Measurements from ENCODE around the gene PACRG. TPM values are rescaled to one million over a fixed set of nuclear protein-coding genes. Genes with fewer than 3 reads are reported as not detected.
A peak's percentile ranks its signal among the peaks of the same experiment; 100 is the strongest.

PACRG gene
- total and polyA plus RNA-seq, 2 of the 4 experiments (the other 2 are of a cell fraction): not detected

DNA sequence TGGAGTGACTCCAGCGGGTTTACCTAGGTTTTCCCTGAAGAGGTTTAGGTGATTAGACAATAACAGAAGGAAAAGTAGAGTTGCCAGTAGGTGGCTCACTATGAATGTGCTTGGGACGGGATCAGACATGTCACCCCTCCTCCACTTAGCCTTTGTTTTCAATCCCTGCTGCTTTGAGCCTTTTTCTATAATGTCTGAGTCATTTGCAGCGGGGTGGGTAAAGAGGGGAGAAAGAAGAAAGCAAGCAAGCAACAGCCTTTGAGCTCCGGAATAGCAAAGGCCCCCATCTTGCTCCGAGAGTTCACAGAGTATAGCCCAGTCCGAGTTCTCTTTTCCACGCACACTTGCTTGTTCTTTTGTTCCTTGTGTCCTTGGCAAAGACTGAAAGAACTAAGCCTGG is 129.1 kb downstream of the PACRG start:
- dilution Hi-C loops (cut with HindIII; ENCODE audit: low sequenced_read_pairs, unreplicated experiment) (no loop called here), in situ Hi-C loops (cut with MboI; ENCODE audit: low sequenced_read_pairs) (no loop called here), intact Hi-C loops (cut with micrococcal nuclease) (loop anchor here (2.0 to 10.0 kb wide), 2 partner anchors 558 to 1098 kb away; partner anchors contain the start of gene QKI)
- H4K8ac ChIP-seq (ENCODE audit: low read depth in 2 of 2, low read length in 2 of 2): no peak overlapping the region
- DNase-seq (peak; percentile 60), ATAC-seq (ENCODE audit: low read depth) (peak; percentile 89)
- no peaks in the 10 kb centered on the region for H3K36me3 ChIP-seq (ENCODE audit: control insufficient read depth, insufficient read depth, low read length)
- H4K91ac ChIP-seq (ENCODE audit: insufficient read depth, low read depth, low read length): no peak overlapping the region
- H3K4me1 ChIP-seq (ENCODE audit: control insufficient read depth, insufficient read depth, low read length): no peaks in the 10 kb centered on the region
- H3K23ac ChIP-seq (ENCODE audit: low read depth, low read length): no peak overlapping the region
- H4K5ac ChIP-seq (ENCODE audit: low read depth, low read length): no peak overlapping the region; the same call in 1 of the 2 replicates
- H2BK20ac ChIP-seq (ENCODE audit: low read depth, low read length): no peak overlapping the region
- no peak overlapping the region for H3K4ac ChIP-seq (ENCODE audit: low read depth, low read length)
- no peak overlapping the region for H2BK15ac ChIP-seq (ENCODE audit: low read depth, low read length)
- no peak overlapping the region for H2BK5ac ChIP-seq (ENCODE audit: low read depth, low read length, poor library complexity, severe bottlenecking)
- no peaks in the 10 kb centered on the region for H3K27me3 ChIP-seq (ENCODE audit: control insufficient read depth, insufficient read depth, low read length)
- POLR2A ChIA-PET (ENCODE audit: unreplicated experiment): no interaction called here
- peak overlapping the region; percentile 49; the same call in 1 of the 2 replicates for H3K9ac ChIP-seq (ENCODE audit: low read depth, low read length)
- no TSS peak for BruUV-seq (replicated peaks)
- no peak overlapping the region for H3K56ac ChIP-seq (ENCODE audit: extremely low read depth, insufficient read depth, low read length)
- 17% methylated on average over 1 of the region's 7 CpGs; no CpG with 5 or more reads in 1 of the 2 experiments for WGBS, 2 experiments (ENCODE audit: extremely low coverage in 2 of 2, insufficient read length in 1 of 2)
- no peak overlapping the region for H2AK9ac ChIP-seq (replicated peaks; ENCODE audit: low read depth, low read length, poor library complexity)
- no peak overlapping the region for H2BK120ac ChIP-seq (ENCODE audit: low read depth, low read length)
- H2AFZ ChIP-seq (replicated peaks; ENCODE audit: low read length, poor library complexity): peak overlapping the region; percentile 73
- no peaks in the 10 kb centered on the region for H3K9me1 ChIP-seq (ENCODE audit: insufficient read depth, low read length)
- H2AK5ac ChIP-seq (ENCODE audit: low read depth, low read length): no peak overlapping the region
- H3K4me2 ChIP-seq (ENCODE audit: low read depth, low read length): peak overlapping the region; percentile 72
- no peak overlapping the region; the same call in 1 of the 2 replicates for H3K18ac ChIP-seq (ENCODE audit: low read depth, low read length)
- TF ChIP-seq NFE2L2 (IDR thresholded peaks at IDR 0.05; ENCODE audit: low read depth, low read length) (no peak), CEBPB (IDR thresholded peaks at IDR 0.05; ENCODE audit: low read depth, low read length) (no peak), POLR2A (IDR thresholded peaks at IDR 0.05; ENCODE audit: low read depth, low read length) (no peak), FOS (IDR thresholded peaks at IDR 0.05; ENCODE audit: low read depth, low read length) (no peak), RAD21 (IDR thresholded peaks at IDR 0.05; ENCODE audit: low read length) (peak; percentile 63), CHD1 (IDR thresholded peaks at IDR 0.05; ENCODE audit: low read depth, low read length) (no peak), RCOR1 (IDR thresholded peaks at IDR 0.05; ENCODE audit: insufficient replicate concordance, low read length) (no peak), BHLHE40 (IDR thresholded peaks at IDR 0.05; ENCODE audit: low read depth, low read length) (no peak), SMC3 (IDR thresholded peaks at IDR 0.05; ENCODE audit: low read depth, low read length) (peak; percentile 31), MAFK (IDR thresholded peaks at IDR 0.05; ENCODE audit: low read depth, low read length) (no peak), MXI1 (IDR thresholded peaks at IDR 0.05; ENCODE audit: borderline replicate concordance, low read depth, low read length) (no peak), MAZ (IDR thresholded peaks at IDR 0.05; ENCODE audit: borderline replicate concordance, low read depth, low read length) (no peak), RFX5 (IDR thresholded peaks at IDR 0.05; ENCODE audit: low read depth, low read length) (no peak)
- TF ChIP-seq, protein P1, sequence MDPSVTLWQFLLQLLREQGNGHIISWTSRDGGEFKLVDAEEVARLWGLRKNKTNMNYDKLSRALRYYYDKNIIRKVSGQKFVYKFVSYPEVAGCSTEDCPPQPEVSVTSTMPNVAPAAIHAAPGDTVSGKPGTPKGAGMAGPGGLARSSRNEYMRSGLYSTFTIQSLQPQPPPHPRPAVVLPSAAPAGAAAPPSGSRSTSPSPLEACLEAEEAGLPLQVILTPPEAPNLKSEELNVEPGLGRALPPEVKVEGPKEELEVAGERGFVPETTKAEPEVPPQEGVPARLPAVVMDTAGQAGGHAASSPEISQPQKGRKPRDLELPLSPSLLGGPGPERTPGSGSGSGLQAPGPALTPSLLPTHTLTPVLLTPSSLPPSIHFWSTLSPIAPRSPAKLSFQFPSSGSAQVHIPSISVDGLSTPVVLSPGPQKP (IDR thresholded peaks at IDR 0.05; ENCODE audit: borderline replicate concordance, low read depth, low read length): no peak
- TF ChIP-seq, protein P2, sequence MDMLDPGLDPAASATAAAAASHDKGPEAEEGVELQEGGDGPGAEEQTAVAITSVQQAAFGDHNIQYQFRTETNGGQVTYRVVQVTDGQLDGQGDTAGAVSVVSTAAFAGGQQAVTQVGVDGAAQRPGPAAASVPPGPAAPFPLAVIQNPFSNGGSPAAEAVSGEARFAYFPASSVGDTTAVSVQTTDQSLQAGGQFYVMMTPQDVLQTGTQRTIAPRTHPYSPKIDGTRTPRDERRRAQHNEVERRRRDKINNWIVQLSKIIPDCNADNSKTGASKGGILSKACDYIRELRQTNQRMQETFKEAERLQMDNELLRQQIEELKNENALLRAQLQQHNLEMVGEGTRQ (IDR thresholded peaks at IDR 0.05; ENCODE audit: low read depth, low read length): no peak
- TF ChIP-seq, protein P3, sequence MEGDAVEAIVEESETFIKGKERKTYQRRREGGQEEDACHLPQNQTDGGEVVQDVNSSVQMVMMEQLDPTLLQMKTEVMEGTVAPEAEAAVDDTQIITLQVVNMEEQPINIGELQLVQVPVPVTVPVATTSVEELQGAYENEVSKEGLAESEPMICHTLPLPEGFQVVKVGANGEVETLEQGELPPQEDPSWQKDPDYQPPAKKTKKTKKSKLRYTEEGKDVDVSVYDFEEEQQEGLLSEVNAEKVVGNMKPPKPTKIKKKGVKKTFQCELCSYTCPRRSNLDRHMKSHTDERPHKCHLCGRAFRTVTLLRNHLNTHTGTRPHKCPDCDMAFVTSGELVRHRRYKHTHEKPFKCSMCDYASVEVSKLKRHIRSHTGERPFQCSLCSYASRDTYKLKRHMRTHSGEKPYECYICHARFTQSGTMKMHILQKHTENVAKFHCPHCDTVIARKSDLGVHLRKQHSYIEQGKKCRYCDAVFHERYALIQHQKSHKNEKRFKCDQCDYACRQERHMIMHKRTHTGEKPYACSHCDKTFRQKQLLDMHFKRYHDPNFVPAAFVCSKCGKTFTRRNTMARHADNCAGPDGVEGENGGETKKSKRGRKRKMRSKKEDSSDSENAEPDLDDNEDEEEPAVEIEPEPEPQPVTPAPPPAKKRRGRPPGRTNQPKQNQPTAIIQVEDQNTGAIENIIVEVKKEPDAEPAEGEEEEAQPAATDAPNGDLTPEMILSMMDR (conservative IDR thresholded peaks at IDR 0.05; ENCODE audit: low read depth, low read length): peak; percentile 46
- peak overlapping the region; percentile 22; the same call in 1 of the 2 replicates for H3K4me3 ChIP-seq (ENCODE audit: insufficient read depth, low read depth, low read length)
- H3K14ac ChIP-seq (replicated peaks; ENCODE audit: low read depth, low read length): no peak overlapping the region
- H3K9me3 ChIP-seq (ENCODE audit: control insufficient read depth, insufficient read depth, low read length): no peaks in the 10 kb centered on the region
- no peaks in the 10 kb centered on the region for H3K79me1 ChIP-seq (ENCODE audit: low read depth in 1 of 2, low read length in 2 of 2)
- H3K27ac ChIP-seq (ENCODE audit: insufficient read depth, low read length): no peak overlapping the region
- CTCF ChIA-PET: no interaction called here
- no peaks in the 10 kb centered on the region for H4K20me1 ChIP-seq (ENCODE audit: insufficient read depth, low read length)
